ENCODE measurements around the gene SHC3. TPM values are rescaled to one million over a fixed set of nuclear protein-coding genes. Genes with fewer than 3 reads are reported as not detected.

SHC3 gene
- total RNA-seq, 1 experiment from 2014 or later = 4.0 TPM

DNA sequence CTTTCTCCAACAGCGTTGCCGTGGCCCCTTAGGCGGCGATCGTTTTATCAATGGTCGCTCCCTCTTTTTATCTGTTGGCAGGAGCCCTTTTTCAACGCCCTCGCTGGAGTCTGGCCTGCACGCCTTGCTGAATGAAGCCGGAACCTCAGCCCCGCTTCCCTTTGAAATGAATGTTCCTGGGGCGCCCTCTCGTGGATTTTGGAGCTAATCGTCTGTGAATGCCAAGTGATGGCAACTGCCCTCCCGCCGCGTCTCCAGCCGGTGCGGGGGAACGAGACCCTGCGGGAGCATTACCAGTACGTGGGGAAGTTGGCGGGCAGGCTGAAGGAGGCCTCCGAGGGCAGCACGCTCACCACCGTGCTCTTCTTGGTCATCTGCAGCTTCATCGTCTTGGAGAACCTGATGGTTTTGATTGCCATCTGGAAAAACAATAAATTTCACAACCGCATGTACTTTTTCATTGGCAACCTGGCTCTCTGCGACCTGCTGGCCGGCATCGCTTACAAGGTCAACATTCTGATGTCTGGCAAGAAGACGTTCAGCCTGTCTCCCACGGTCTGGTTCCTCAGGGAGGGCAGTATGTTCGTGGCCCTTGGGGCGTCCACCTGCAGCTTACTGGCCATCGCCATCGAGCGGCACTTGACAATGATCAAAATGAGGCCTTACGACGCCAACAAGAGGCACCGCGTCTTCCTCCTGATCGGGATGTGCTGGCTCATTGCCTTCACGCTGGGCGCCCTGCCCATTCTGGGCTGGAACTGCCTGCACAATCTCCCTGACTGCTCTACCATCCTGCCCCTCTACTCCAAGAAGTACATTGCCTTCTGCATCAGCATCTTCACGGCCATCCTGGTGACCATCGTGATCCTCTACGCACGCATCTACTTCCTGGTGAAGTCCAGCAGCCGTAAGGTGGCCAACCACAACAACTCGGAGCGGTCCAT lies 177.4 kb downstream of the SHC3 start:
- H3K4me3 Mint-ChIP-seq (ENCODE audit: low read depth, unreplicated experiment) = peak overlapping the region; percentile 46
- CTCF ChIA-PET = interaction anchor here (0.6 to 1.5 kb wide), 6 partner anchors 20 to 467 kb away, joined by 3 to 11 read pairs (median 4); no protein-coding TSS in a partner anchor
- no TSS peak for BruUV-seq (replicated peaks)
- no peak overlapping the region for H3K27ac Mint-ChIP-seq (ENCODE audit: unreplicated experiment)
- no peaks in the 10 kb centered on the region for H3K27me3 Mint-ChIP-seq (ENCODE audit: unreplicated experiment)
- no peaks in the 10 kb centered on the region for H3K36me3 Mint-ChIP-seq (ENCODE audit: insufficient read depth, unreplicated experiment)
- intact Hi-C loops (cut with micrococcal nuclease; ENCODE audit: unreplicated experiment) = loop anchor here (2.0 to 5.0 kb wide), 2 partner anchors 276 to 278 kb away; no protein-coding TSS in a partner anchor
- no peaks in the 10 kb centered on the region for H3K9me3 Mint-ChIP-seq (ENCODE audit: low read depth, unreplicated experiment)
- peak; percentile 81 for DNase-seq
- no peaks in the 10 kb centered on the region for H3K4me1 Mint-ChIP-seq (ENCODE audit: low read depth, unreplicated experiment)
- TF ChIP-seq, protein P1, sequence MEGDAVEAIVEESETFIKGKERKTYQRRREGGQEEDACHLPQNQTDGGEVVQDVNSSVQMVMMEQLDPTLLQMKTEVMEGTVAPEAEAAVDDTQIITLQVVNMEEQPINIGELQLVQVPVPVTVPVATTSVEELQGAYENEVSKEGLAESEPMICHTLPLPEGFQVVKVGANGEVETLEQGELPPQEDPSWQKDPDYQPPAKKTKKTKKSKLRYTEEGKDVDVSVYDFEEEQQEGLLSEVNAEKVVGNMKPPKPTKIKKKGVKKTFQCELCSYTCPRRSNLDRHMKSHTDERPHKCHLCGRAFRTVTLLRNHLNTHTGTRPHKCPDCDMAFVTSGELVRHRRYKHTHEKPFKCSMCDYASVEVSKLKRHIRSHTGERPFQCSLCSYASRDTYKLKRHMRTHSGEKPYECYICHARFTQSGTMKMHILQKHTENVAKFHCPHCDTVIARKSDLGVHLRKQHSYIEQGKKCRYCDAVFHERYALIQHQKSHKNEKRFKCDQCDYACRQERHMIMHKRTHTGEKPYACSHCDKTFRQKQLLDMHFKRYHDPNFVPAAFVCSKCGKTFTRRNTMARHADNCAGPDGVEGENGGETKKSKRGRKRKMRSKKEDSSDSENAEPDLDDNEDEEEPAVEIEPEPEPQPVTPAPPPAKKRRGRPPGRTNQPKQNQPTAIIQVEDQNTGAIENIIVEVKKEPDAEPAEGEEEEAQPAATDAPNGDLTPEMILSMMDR (IDR thresholded peaks at IDR 0.05; ENCODE audit: unreplicated experiment) = peak; percentile 57

DNA sequence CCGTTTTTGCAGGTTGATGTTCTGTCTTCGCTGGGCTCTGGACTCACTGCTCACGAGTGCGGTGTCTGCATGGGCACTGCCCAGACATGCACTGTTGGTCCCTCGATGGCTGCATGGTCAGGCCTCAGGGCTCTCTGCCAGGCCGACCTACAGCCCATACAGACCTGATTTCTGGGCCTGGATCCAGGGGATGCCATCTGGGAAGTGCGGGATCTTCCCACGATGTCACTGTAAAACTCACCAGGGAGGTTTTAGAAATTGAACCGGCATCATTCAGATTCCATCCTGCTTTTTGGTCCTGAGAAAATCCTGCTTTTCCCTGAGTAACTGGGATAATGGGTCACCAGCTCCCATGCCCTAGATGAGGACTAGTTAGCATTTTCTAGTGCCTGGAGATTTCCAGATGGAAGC lies 178.2 kb downstream of the SHC3 start:
- Mint-ChIP-seq H3K36me3 (ENCODE audit: insufficient read depth, unreplicated experiment) (no peaks in the 10 kb centered on the region), H3K4me3 (ENCODE audit: low read depth, unreplicated experiment) (no peak overlapping the region), H3K9me3 (ENCODE audit: low read depth, unreplicated experiment) (no peaks in the 10 kb centered on the region), H3K27ac (ENCODE audit: unreplicated experiment) (no peak overlapping the region), H3K4me1 (ENCODE audit: low read depth, unreplicated experiment) (no peaks in the 10 kb centered on the region), H3K27me3 (ENCODE audit: unreplicated experiment) (no peaks in the 10 kb centered on the region)
- CTCF ChIA-PET = interaction anchor here (0.7 to 1.5 kb wide), 5 partner anchors 22 to 467 kb away, joined by 3 to 11 read pairs (median 4); no protein-coding TSS in a partner anchor
- TF ChIP-seq, protein P1 (IDR thresholded peaks at IDR 0.05; ENCODE audit: unreplicated experiment) = no peak
- intact Hi-C loops (cut with micrococcal nuclease; ENCODE audit: unreplicated experiment) = loop anchor here (2.0 to 5.0 kb wide), 2 partner anchors 277 to 278 kb away; no protein-coding TSS in a partner anchor
- no TSS peak for BruUV-seq (replicated peaks)
- DNase-seq = no peak

DNA sequence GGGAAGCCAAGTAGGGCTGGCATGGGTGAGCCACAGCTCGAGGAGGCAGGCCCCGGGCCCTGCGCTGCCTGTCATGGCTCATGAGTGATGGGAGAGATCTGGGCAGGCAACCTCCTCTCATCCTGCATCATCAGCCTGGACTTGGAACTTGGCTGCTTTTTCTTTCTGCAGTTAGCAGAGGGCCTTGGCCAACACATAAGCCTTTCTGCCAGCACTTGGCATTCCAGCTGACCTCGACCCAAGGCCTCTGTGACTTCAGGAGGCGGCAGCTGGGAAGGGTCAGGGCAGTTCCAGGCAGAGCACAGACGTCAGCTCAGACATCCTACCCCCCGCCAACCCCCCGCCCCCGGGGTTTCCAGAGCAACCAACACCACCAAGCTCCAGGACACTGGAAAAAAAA lies 179.7 kb downstream of the SHC3 start:
- intact Hi-C loops (cut with micrococcal nuclease; ENCODE audit: unreplicated experiment) = loop anchor here (5.0 kb wide), 1 partner anchor 892 kb away; no protein-coding TSS in a partner anchor
- no peak for DNase-seq
- CTCF ChIA-PET = no interaction called here

DNA sequence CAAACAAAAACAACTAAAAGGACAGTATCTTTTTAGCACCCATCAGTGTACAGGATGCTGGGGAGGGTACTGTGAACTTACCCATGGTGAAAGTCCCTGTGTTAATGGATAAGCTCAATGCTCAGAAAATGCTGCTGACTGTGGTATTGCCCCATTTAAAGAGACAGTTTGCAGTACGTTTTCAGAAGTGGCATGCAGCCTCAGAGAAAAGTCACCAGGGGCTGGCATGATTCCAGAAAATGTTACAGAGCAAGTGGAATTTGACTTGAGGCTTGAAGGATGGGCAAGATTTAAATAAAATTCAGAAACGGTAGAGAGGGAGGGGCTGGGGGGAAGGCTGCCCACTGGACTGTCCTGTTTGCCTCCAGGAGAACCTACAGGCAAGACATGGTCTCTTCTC lies 180.1 kb downstream of the SHC3 start:
- BruUV-seq (replicated peaks) = no TSS peak
- H3K4me1 Mint-ChIP-seq (ENCODE audit: low read depth, unreplicated experiment) = no peaks in the 10 kb centered on the region
- intact Hi-C loops (cut with micrococcal nuclease; ENCODE audit: unreplicated experiment) = loop anchor here (5.0 kb wide), 1 partner anchor 891 kb away; no protein-coding TSS in a partner anchor
- no peaks in the 10 kb centered on the region for H3K36me3 Mint-ChIP-seq (ENCODE audit: insufficient read depth, unreplicated experiment)
- H3K27ac Mint-ChIP-seq (ENCODE audit: unreplicated experiment) = no peak overlapping the region
- TF ChIP-seq, protein P1 (IDR thresholded peaks at IDR 0.05; ENCODE audit: unreplicated experiment) = no peak
- H3K27me3 Mint-ChIP-seq (ENCODE audit: unreplicated experiment) = no peaks in the 10 kb centered on the region
- CTCF ChIA-PET = no interaction called here
- DNase-seq = no peak
- H3K9me3 Mint-ChIP-seq (ENCODE audit: low read depth, unreplicated experiment) = no peaks in the 10 kb centered on the region
- H3K4me3 Mint-ChIP-seq (ENCODE audit: low read depth, unreplicated experiment) = no peak overlapping the region

More for the DNA sequence above, 179.7 kb downstream of the SHC3 start:
- no peaks in the 10 kb centered on the region for H3K27me3 Mint-ChIP-seq (ENCODE audit: unreplicated experiment)
- no peaks in the 10 kb centered on the region for H3K4me1 Mint-ChIP-seq (ENCODE audit: low read depth, unreplicated experiment)
- H3K4me3 Mint-ChIP-seq (ENCODE audit: low read depth, unreplicated experiment) = no peak overlapping the region
- TF ChIP-seq, protein P1 (IDR thresholded peaks at IDR 0.05; ENCODE audit: unreplicated experiment) = no peak
- H3K36me3 Mint-ChIP-seq (ENCODE audit: insufficient read depth, unreplicated experiment) = no peaks in the 10 kb centered on the region
- H3K27ac Mint-ChIP-seq (ENCODE audit: unreplicated experiment) = no peak overlapping the region
- BruUV-seq (replicated peaks) = no TSS peak
- no peaks in the 10 kb centered on the region for H3K9me3 Mint-ChIP-seq (ENCODE audit: low read depth, unreplicated experiment)

All from Calu3 (cell line).